Ishikawa (cell line): ENCODE measurements around the gene PLCB1.

Experiments used
- CEBPB ChIP-seq: IDR thresholded peaks from 2 replicates; pipeline ENCODE4 v1.6.1; 2012
- CREB1 ChIP-seq: IDR thresholded peaks from 2 replicates; pipeline ENCODE4 v1.6.1; 2012; ENCODE audit warnings: low read depth
- EGR1 ChIP-seq: IDR thresholded peaks from 2 replicates; pipeline ENCODE4 v1.6.1; 2012
- EP300 ChIP-seq: IDR thresholded peaks from 2 replicates; pipeline ENCODE4 v1.6.1; 2012; ENCODE audit warnings: borderline replicate concordance
- FOXM1 ChIP-seq: IDR thresholded peaks from 2 replicates; pipeline ENCODE4 v1.6.1; 2012; ENCODE audit warnings: low read depth, borderline replicate concordance
- MAX ChIP-seq: IDR thresholded peaks from 2 replicates; pipeline ENCODE4 v1.6.1; 2012
- NFIC ChIP-seq: IDR thresholded peaks from 2 replicates; pipeline ENCODE4 v1.6.1; 2012
- RAD21 ChIP-seq: IDR thresholded peaks from 2 replicates; pipeline ENCODE4 v1.6.1; 2012; ENCODE audit warnings: low read depth
- REST ChIP-seq: IDR thresholded peaks from 2 replicates; pipeline ENCODE4 v1.6.1; 2012; ENCODE audit warnings: low read depth, mild to moderate bottlenecking
- TAF1 ChIP-seq: IDR thresholded peaks from 2 replicates; pipeline ENCODE4 v1.6.1; 2012; ENCODE audit warnings: low read depth, mild to moderate bottlenecking
- TCF12 ChIP-seq: IDR thresholded peaks from 2 replicates; pipeline ENCODE4 v1.6.1; 2012; ENCODE audit warnings: low read depth
- TEAD4 ChIP-seq: IDR thresholded peaks from 2 replicates; pipeline ENCODE4 v1.6.1; 2012
- YY1 ChIP-seq: IDR thresholded peaks from 2 replicates; pipeline ENCODE4 v1.6.1; 2012; ENCODE audit warnings: low read depth
- ZBTB7A ChIP-seq: IDR thresholded peaks from 2 replicates; pipeline ENCODE4 v1.6.1; 2012; ENCODE audit warnings: low read depth
- TF ChIP-seq, protein P1 (sequence below): IDR thresholded peaks from 2 replicates; pipeline ENCODE4 v1.6.1; 2012

PLCB1 gene

GRCh38 chr20:8121666-8122065 is 10.4 kb upstream of the PLCB1 start:
- TF ChIP-seq ZBTB7A (no peak), TCF12 (no peak), YY1 (no peak), EP300 (no peak), MAX (no peak), RAD21 (no peak), CEBPB (no peak), TEAD4 (no peak), NFIC (no peak), TAF1 (no peak), EGR1 (no peak), FOXM1 (no peak), REST (no peak), CREB1 (no peak)
- TF ChIP-seq, protein P1, sequence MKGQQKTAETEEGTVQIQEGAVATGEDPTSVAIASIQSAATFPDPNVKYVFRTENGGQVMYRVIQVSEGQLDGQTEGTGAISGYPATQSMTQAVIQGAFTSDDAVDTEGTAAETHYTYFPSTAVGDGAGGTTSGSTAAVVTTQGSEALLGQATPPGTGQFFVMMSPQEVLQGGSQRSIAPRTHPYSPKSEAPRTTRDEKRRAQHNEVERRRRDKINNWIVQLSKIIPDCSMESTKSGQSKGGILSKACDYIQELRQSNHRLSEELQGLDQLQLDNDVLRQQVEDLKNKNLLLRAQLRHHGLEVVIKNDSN: no peak

GRCh38 chr20:8124639-8125038 is 7.4 kb upstream of the PLCB1 start:
- TF ChIP-seq TAF1 (no peak), CREB1 (no peak), CEBPB (no peak), FOXM1 (no peak), MAX (no peak), YY1 (no peak), EP300 (no peak)
- TF ChIP-seq, protein P1: no peak

DNA sequence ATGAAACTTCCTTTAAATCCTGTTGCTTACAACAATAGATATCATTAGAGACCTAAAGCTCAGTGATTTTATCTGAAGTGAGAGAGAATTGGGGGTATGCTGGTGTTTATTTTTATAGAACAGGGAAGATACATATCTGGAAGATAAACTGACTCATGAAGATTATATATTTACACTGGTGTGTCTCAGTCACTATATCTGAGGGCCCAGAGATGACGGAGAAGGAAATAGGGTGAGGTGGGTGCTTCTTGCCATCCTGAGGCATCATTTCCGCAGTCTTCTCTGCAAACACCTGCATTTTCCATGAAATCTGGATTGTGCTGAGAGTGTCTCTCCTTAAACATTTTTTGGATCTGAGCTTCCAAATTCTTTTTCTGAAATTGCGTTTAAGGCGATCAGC is 5.9 kb upstream of the PLCB1 start:
- no peak for TF ChIP-seq EP300
- TF ChIP-seq YY1: no peak
- TF ChIP-seq FOXM1: no peak
- TF ChIP-seq MAX: no peak
- TF ChIP-seq ZBTB7A: no peak
- TF ChIP-seq RAD21: no peak
- no peak for TF ChIP-seq CREB1
- no peak for TF ChIP-seq TCF12
- TF ChIP-seq NFIC: no peak
- no peak for TF ChIP-seq CEBPB
- TF ChIP-seq EGR1: no peak
- TF ChIP-seq REST: no peak
- TF ChIP-seq TEAD4: no peak
- TF ChIP-seq, protein P1: no peak
- TF ChIP-seq TAF1: no peak

DNA sequence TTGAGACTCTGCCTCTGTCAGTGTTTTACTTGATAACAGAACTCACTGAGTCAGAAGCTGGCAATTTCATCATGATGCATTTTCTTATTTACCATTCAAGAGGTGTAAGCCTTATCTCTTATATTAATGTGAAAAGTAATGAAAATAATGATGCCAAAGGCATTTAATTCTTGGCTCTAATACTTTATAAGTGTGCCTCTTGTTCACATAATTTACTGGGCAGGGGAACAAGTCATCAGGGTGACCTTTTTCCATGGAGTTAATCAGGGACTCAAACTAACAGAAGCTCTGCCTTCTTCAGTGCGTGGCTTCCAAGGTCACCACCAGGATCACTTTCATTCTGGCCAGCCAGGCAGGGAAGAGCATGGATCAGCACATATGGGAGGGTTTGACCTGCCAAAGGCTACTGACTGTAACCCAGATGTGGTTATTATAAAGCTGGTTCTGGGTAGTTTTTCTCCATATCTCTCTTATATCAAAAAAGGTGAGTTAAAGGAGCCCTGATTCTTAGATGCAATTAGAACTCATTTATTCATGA is 5.2 kb upstream of the PLCB1 start:
- TF ChIP-seq TEAD4 (no peak), TAF1 (no peak), EGR1 (no peak), CEBPB (no peak), EP300 (no peak), TCF12 (no peak), CREB1 (no peak), REST (no peak), NFIC (no peak), ZBTB7A (no peak), RAD21 (no peak), MAX (no peak), FOXM1 (no peak), YY1 (no peak)
- TF ChIP-seq, protein P1: no peak
